ENCODE data around the gene RIMS1.
"Not testable (repeated sequence)": the region's sequence is repeated elsewhere in the genome, so short reads cannot be mapped to it uniquely, and the experiment has no call there.

RIMS1 gene

GRCh38 chr6:71982389-71982788 is 96.0 kb downstream of the RIMS1 start:
- TF ChIP-seq, protein P1, sequence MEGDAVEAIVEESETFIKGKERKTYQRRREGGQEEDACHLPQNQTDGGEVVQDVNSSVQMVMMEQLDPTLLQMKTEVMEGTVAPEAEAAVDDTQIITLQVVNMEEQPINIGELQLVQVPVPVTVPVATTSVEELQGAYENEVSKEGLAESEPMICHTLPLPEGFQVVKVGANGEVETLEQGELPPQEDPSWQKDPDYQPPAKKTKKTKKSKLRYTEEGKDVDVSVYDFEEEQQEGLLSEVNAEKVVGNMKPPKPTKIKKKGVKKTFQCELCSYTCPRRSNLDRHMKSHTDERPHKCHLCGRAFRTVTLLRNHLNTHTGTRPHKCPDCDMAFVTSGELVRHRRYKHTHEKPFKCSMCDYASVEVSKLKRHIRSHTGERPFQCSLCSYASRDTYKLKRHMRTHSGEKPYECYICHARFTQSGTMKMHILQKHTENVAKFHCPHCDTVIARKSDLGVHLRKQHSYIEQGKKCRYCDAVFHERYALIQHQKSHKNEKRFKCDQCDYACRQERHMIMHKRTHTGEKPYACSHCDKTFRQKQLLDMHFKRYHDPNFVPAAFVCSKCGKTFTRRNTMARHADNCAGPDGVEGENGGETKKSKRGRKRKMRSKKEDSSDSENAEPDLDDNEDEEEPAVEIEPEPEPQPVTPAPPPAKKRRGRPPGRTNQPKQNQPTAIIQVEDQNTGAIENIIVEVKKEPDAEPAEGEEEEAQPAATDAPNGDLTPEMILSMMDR (IDR thresholded peaks at IDR 0.05; ENCODE audit: low read depth, low read length), result no peak
- no peak for DNase-seq (ENCODE audit: extremely low read depth, low read depth)

GRCh38 chr6:71983131-71983530 is 96.8 kb downstream of the RIMS1 start:
- no peak for DNase-seq (ENCODE audit: extremely low read depth, low read depth)
- TF ChIP-seq, protein P1 (IDR thresholded peaks at IDR 0.05; ENCODE audit: low read depth, low read length), result no peak

GRCh38 chr6:71994705-71995271 is 108.4 kb downstream of the RIMS1 start:
- no peak for DNase-seq (ENCODE audit: extremely low read depth, low read depth)
- TF ChIP-seq, protein P1 (IDR thresholded peaks at IDR 0.05; ENCODE audit: low read depth, low read length), result no peak

- no peak for DNase-seq (ENCODE audit: extremely low read depth, low read depth)
- TF ChIP-seq, protein P1 (IDR thresholded peaks at IDR 0.05; ENCODE audit: low read depth, low read length), result no peak
Observed at GRCh38 chr6:71997341-71997740, 111.0 kb downstream of the RIMS1 start.

DNA sequence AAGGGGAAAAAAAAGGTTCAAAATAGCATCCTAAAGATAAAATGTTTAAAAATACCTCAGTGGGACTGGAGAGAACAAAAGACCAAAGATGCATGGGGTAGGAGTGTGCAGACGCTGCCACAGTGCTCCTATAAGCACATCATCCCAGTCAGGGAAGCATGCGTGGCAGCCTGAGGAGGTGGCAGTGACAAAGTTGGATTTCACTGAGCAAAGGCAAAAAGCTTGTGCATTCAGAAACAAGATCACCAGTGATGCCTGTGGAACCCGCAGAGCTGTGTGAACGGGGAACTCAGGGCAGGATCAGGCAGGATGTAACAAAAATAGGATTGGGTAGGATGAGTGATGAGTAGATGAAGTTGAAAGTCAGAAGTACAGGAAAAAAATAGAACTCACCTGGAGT is 116.1 kb downstream of the RIMS1 start:
- TF ChIP-seq, protein P1 (IDR thresholded peaks at IDR 0.05; ENCODE audit: low read depth, low read length), result no peak
- DNase-seq (ENCODE audit: extremely low read depth, low read depth), result no peak

- DNase-seq (ENCODE audit: extremely low read depth, low read depth), result not testable (repeated sequence)
Observed at GRCh38 chr6:72006591-72006990, 120.2 kb downstream of the RIMS1 start.

GRCh38 chr6:72022830-72023229 is 136.5 kb downstream of the RIMS1 start:
- TF ChIP-seq, protein P1 (IDR thresholded peaks at IDR 0.05; ENCODE audit: low read depth, low read length), result no peak
- DNase-seq (ENCODE audit: extremely low read depth, low read depth), result no peak

DNA sequence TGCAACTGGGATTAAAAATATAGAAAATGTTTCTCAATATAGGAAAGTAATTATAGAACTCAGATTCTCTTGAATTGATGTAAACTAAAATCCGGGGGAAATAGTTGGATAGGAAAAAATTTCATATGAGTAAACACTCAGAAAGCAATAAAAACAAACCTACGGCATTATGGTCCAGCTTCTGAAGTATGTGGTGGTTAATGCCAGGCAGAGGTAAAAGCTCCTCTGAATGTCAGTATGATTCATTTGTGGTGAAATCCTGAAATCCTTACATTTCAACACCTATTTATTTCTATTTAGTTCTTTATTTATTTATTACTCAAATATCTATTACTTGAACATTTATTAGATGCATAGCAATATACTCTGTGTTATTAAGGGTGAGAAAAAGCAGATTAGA is 145.1 kb downstream of the RIMS1 start:
- TF ChIP-seq, protein P1 (IDR thresholded peaks at IDR 0.05; ENCODE audit: low read depth, low read length), result no peak
- DNase-seq (ENCODE audit: extremely low read depth, low read depth), result no peak
